ENCODE data around the gene GALNT7. TPM values are rescaled to one million over a fixed set of nuclear protein-coding genes. Genes with fewer than 3 reads are reported as not detected.
A peak's percentile ranks its signal among the peaks of the same experiment; 100 is the strongest.

GALNT7 gene
- total RNA-seq, 4 donors from 2014 or later = 15.6 to 38.2 (median 23.8) TPM

DNA sequence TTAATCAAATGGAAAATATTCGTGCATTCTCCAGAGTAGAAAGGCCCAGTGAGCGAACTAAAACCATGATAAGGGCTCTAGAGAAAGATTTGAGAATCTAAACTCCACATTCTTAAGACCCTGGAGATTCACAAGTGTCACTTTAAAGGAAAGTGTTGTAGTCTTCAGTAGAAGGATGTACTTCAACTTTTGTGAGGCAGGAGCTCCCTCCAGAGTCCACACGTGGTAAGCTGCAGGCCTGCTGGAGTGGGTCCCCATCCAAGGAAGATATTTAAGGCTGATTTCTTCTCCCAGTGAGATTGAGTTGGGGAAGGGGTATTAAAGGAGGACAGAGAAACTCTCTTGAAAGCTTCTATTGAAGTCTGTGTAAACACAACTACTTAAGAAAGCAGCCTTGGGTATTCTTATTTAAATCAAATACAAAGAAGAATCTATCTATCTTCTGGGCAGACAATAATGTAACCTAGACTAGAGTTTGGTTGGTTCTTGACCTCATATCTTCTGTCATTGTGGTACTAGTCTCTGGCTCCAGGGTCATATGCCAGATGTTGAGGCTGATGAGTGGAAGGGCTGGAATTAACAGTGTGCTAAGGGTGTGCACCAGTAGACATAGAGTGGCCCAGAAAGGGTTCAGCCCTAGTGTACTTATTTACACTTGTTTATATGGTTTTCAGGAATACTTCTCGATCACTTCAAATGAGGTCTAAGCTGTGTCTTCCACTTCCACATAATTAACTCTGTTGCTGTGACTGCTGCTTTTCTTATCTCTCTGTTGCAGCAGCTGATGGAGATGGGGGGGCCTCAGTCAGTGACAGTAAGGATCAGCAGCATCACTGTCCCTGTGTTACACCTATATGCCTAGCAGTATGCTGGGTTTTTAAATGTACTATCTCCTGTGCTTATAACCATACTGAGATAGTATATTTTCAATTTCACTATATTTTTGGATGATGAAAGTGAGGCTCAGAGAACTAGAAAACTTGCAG, 89.4 kb downstream of the GALNT7 start:
- Histone ChIP-seq H3K27me3 (no peaks in the 10 kb centered on the region), H3K9me3 (no peaks in the 10 kb centered on the region), H3K36me3 (no peaks in the 10 kb centered on the region), H3K4me1 (no peaks in the 10 kb centered on the region), H3K27ac (no peak overlapping the region), H3K4me3 (replicated peaks in 1 of 3) (no peak overlapping the region)
- DNase-seq = peak; percentile 67 to 73
- 18 to 23% methylated on average over 4 of the region's 4 CpGs for WGBS, 2 donors
- TF ChIP-seq, protein P1, sequence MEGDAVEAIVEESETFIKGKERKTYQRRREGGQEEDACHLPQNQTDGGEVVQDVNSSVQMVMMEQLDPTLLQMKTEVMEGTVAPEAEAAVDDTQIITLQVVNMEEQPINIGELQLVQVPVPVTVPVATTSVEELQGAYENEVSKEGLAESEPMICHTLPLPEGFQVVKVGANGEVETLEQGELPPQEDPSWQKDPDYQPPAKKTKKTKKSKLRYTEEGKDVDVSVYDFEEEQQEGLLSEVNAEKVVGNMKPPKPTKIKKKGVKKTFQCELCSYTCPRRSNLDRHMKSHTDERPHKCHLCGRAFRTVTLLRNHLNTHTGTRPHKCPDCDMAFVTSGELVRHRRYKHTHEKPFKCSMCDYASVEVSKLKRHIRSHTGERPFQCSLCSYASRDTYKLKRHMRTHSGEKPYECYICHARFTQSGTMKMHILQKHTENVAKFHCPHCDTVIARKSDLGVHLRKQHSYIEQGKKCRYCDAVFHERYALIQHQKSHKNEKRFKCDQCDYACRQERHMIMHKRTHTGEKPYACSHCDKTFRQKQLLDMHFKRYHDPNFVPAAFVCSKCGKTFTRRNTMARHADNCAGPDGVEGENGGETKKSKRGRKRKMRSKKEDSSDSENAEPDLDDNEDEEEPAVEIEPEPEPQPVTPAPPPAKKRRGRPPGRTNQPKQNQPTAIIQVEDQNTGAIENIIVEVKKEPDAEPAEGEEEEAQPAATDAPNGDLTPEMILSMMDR (IDR thresholded peaks at IDR 0.05) = peak; percentile 25 to 91 (median 76)
- no peak for TF ChIP-seq POLR2A (IDR thresholded peaks at IDR 0.05)
- intact Hi-C loops (cut with DNase I) = loop anchor here (5.0 kb wide), 1 partner anchor 241 kb away; no protein-coding TSS in a partner anchor

DNA sequence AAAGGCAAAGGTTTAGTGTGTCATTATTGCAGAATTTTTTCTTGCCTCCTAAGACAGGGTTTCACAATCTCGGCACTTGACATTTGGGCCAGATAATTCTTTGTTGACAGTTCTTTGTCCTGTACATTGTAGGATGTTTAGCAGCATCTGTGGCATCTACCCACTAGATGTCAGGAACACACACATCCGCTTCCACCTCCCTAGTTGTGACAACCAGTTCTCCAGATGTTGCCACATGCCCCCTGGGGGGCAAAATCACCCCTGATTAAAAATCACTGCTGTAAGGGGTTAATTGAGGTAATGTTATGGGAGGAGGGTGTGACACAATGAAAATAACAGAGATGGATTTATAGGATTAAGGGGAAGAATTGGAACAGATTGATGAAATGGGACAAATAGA, 90.3 kb downstream of the GALNT7 start:
- 94 to 99% methylated on average over 2 of the region's 2 CpGs for WGBS, 2 donors
- H3K27ac ChIP-seq = no peak overlapping the region
- no peak overlapping the region for H3K4me3 ChIP-seq (replicated peaks in 1 of 3)
- no peaks in the 10 kb centered on the region for H3K4me1 ChIP-seq
- DNase-seq = no peak
- no peaks in the 10 kb centered on the region for H3K36me3 ChIP-seq
- no peaks in the 10 kb centered on the region for H3K27me3 ChIP-seq
- TF ChIP-seq, protein P1 (IDR thresholded peaks at IDR 0.05) = no peak
- TF ChIP-seq POLR2A (IDR thresholded peaks at IDR 0.05) = no peak
- no peaks in the 10 kb centered on the region for H3K9me3 ChIP-seq
- intact Hi-C loops (cut with DNase I) = loop anchor here (5.0 kb wide), 1 partner anchor 242 kb away; no protein-coding TSS in a partner anchor

DNA sequence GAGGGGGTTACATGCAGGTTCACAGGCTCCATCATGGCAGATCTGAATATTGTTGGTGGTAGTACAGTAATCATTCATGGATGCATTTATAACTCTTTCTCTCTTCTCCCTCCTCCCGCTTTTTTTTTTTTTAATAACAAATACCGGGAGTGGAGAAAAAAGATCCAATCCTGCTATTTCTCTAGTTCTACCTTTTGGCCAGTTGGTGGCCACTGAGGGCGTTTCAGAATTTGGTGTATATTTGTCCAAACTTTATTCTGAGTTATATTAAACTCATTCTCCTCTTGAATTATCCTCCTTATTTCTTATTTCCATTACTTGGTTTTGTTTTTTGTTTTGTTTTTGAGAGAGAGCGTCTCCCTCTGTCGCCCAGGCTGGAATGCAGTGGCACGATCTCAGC, 90.7 kb downstream of the GALNT7 start:
- Histone ChIP-seq H3K27ac (no peak overlapping the region), H3K4me1 (no peaks in the 10 kb centered on the region), H3K9me3 (no peaks in the 10 kb centered on the region), H3K4me3 (replicated peaks in 1 of 3) (no peak overlapping the region), H3K36me3 (no peaks in the 10 kb centered on the region), H3K27me3 (no peaks in the 10 kb centered on the region)
- no peak for DNase-seq
- intact Hi-C loops (cut with DNase I) = loop anchor here (5.0 kb wide), 1 partner anchor 242 kb away; no protein-coding TSS in a partner anchor
- TF ChIP-seq, protein P1 (IDR thresholded peaks at IDR 0.05) = no peak
- no peak for TF ChIP-seq POLR2A (IDR thresholded peaks at IDR 0.05)
- 92 to 94% methylated on average over 6 of the region's 6 CpGs for WGBS, 2 donors

DNA sequence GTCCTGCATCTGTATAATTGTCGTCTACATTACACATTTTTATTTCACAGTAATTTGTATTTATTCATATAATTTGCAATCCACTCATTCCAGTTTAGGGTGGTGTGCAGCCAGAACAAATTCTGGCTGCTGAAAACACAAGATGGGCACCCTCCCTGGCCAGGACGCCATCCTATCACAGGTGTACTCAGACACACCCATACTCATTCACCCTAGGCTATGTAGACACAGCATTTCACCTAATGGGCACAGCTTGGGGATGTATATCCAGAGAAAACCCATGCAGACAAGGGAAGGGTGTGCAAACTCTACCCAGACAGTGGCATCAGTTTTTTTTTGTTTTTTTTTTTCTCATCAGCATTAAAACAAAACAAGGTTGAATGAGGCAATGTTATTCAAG, 92.4 kb downstream of the GALNT7 start:
- H3K27ac ChIP-seq = no peak overlapping the region
- H3K9me3 ChIP-seq = no peaks in the 10 kb centered on the region
- 93 to 96% methylated on average over 2 of the region's 2 CpGs for WGBS, 2 donors
- no peak for TF ChIP-seq POLR2A (IDR thresholded peaks at IDR 0.05)
- TF ChIP-seq, protein P1 (IDR thresholded peaks at IDR 0.05) = no peak
- H3K27me3 ChIP-seq = no peaks in the 10 kb centered on the region
- no peaks in the 10 kb centered on the region for H3K36me3 ChIP-seq
- H3K4me3 ChIP-seq (replicated peaks in 1 of 3) = no peak overlapping the region
- no peak for DNase-seq
- H3K4me1 ChIP-seq = peaks cover 0 to 7% of the 10 kb centered on the region in 2 donors
- intact Hi-C loops (cut with DNase I) = no loop called here

DNA sequence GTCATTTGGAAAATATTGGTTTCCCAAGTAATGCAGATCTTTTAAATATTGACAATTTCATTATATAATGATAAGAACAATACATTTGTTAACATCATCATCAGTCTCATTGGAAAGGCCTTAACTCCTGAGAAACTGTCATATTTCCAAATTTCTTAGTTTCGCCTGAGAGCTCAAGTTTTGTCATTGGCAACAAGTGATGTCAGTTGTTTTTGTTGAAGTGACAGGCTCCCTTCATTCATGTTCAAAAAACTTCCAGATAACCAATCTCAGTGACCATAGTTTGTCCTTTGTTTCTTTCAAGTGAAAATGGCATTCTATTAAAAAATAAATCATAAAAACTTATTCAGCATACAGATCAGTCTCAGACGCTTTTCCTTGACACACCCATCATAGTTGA, 93.8 kb downstream of the GALNT7 start:
- WGBS, 2 donors = 97 to 98% methylated on average over 2 of the region's 2 CpGs
- no peaks in the 10 kb centered on the region for H3K36me3 ChIP-seq
- H3K27me3 ChIP-seq = no peaks in the 10 kb centered on the region
- DNase-seq = no peak
- TF ChIP-seq POLR2A (IDR thresholded peaks at IDR 0.05) = no peak
- H3K9me3 ChIP-seq = no peaks in the 10 kb centered on the region
- peaks cover 0 to 7% of the 10 kb centered on the region in 2 donors for H3K4me1 ChIP-seq
- H3K27ac ChIP-seq = no peak overlapping the region
- intact Hi-C loops (cut with DNase I) = no loop called here
- H3K4me3 ChIP-seq (replicated peaks in 1 of 3) = no peak overlapping the region
